EL (cell line): ENCODE data around the gene HTR2B.
"Not testable (repeated sequence)": the region's sequence is repeated elsewhere in the genome, so short reads cannot be mapped to it uniquely, and the experiment has no call there.

Experiments used
- DNase-seq: peaks from one replicate; pipeline ENCODE4 v3.0.0-alpha.2; 2016

The HTR2B gene

DNA sequence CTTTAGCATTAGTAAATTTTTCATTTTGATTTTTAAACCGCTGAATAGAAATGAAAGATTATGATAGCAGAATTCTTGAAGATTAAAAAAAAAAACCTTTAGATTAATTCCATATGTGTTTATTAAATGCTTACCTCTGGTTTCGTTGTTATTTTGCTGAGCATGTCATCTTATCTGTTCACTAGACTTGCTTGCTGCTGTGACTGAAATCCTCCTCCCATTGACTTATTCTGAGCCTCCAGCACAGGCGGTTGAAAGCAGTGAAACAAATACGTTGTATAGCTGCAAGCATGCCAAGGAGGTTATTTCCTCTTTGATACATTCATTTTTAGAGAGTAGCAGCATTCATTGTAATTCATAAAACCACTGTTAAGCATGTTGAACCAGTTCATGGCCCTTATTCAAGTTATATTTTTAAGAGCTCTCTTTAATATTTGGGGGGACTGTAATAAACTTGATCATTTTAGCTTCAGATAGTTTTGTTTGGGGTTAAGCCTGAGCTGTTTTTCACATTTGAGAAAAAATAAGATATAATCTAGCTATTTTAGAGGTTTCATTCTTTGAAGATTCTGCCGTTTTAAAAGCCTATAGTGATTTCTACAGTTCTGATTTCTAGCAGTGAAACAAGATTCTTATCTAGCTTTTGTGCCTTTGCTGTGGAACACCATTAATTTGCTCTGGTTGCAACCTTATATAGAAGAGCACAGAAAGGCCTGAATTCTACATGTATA is at the start of gene HTR2B:
Gene HTR2B (minus strand): TSS at position 205 of the 731 bp plus-strand sequence. CDS start 1,278 bp downstream, outside the sequence.
- DNase-seq = no peak

DNA sequence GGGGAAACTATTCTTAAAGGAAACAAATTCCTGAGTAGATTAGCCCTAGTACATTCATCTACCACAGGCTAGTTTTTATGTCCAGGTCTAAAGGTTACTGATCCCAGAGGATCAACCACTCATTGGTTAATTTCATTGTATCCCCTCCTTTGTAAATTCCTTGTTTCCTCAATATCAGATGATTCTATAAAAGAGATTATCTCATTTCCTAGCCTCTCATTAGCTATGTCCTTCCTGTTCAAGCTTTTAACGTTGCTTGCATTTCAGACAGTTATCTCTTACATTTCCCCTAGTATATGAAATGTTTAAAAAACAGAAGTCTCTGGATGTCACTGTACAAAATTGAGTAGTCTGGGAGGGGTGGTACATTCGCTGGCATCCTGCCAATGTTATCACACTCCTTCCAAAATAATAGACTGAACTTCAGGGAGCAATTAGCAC is 49.4 kb upstream of the HTR2B start:
- no peak for DNase-seq

DNA sequence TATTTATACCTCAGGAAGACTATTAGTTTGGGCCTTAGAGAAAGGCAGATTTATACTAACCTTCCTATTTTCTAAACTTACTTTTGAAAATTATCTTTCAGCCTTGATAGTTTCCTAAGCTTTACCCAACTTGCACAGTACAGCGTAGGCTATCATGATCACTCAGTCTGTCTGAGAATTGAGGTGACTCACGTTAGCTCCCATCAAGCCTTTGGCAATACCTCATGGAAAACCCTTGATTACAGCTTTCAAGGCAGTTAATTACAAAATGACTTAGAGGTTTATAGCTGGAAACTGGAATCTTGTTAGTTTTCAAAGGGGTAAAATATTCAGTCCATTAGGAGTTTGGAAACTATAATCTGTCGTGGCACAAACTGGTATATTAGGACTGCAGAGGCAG is 47.2 kb upstream of the HTR2B start:
- DNase-seq = no peak

DNA sequence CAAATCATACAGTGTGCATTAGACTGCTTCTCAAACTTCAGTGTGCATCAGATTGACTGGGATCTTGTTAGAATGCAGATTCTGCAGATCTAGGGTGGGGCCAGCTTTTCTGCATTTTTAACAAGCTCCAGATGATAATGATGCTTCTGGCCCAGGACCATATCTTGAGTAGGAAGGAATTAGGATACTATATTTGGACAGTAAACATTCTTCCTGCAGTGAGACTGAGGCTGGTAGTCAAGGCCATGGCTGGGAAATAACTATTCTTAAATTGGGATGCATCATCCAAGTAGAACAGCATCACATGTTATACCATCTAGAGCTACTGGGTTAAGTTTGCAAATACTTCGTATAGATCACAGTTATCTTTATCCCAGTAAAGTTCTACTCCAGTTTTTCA is 45.2 kb upstream of the HTR2B start:
- DNase-seq = no peak

DNA sequence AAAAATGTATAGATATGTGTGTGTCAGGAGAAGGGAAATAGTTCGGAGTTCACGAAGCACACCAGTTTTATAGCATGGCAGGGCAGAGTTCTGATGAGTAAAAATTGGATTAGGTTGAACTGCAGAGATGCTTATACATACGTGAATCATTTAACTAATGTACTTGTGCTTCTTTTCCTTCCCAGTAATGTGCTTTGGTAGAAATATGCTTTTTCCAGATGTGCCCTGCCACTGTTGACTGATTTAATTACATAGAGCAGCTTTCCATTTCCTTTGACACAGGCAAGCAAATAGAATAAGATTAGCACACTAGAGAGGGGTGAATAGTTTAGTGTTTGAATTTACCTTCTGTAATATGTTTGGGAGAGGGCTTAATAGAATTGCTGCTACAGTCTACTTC is 44.6 kb upstream of the HTR2B start:
- no peak for DNase-seq

DNA sequence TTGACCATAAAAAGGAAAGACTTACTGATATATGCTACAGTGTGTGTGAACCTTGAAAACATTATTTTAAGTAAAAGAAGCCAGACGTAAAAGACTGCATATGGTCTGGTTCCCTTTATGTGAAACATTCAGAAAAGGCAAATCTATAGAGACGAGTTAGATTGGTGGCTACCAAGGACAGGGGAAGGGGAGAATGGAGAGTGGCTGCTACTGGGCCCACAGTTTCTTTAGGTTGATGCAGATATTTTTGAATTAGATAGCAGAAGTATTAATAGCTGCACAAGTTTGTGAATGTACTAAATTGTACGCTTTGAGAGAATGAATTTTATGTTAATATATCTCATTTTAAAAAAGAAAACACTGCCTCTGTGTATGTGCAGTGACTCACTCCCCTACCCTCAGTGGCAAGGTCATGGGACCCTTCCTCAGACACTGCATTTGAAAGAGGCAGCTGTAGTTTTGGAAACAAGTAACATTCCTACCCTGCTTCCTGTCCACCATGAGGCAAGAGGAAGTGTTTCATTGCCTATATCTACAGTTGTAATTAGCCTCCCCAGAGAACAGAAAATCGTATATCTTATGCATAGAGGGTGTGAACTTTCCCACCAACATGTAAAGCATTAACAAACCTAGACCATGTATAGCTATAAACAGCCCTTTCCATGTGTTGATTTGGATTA is 43.8 kb upstream of the HTR2B start:
- no peak for DNase-seq

DNA sequence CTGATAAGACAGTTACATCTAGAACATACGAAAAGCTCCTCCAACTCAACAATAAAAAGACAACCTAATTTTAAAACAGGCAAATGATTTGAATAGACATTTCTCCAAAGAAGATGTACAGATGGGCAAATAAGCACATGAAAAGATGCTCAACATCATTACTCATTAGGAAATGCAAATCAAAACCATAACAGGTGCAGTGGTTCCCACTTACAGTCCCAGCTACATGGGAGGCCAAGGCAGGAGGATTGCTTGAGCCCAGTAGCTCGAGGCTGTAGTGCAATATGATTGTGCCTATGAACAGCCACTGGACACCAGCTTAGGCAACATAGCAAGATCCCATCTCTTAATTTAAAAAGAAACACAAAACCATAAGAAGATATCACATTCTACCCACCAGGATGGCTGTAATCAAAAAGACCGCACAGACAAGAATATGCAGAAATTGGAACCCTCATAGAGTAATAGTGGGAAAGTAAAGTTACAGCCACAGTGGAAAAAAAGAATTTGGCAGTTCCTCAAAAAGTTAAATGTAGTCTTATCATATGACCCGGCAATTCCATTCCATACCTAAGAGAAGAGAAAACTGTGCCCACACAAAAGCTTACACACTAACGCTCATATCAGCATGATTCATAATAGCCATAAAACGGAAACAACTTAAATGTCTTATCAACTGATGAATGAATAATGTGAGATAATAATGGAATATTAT is 43.1 kb upstream of the HTR2B start:
- DNase-seq = no peak

DNA sequence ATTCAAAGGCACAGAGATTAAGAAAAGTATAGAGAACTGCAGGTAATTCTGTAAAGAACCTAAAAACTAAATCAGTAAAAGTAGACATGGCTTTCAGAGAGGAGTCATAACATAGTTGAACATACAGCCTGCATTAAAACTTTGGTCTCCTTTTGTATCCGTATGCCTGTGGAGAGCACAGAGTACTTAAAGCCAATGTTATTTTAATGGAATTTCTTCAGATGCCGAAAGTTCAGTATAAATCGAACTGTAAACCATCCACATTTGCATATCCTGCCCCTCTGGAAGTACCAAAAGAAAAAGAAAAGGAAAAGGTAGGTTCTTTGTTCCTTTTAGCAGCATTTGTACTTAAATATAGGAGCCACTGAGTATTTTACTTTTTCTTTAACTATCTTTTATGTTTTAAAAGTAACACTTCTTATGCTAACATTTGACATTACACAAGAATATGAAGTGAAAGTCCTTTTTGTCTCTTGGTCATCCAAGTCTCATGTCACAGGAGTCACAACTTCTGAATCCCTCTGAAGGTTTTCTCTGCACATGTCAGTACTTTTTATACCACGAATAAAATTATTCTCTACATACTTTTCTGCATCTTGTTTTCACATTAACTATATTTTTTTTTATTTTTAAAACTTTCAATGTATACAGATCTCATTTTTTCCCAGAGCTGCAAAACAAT is 38.7 kb upstream of the HTR2B start:
- DNase-seq = no peak

DNA sequence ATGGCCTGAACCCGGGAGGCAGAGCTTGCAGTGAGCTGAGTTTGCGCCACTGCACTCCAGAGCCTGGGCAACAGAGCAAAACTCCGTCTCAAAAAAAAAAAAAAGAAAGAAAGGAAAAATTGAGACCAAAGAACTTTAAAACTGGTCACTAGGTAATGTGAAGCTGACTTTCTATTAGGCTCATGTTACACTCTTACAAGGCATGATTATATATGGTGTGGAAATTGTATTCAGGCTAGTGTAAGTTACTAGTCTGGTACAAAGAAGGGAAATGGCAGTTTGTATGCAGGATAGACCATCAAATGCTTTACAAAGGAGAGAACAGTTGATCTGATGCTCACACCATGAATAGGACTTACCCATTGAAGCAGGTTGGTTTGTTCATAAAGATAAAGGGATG is 38.2 kb upstream of the HTR2B start:
- no peak for DNase-seq

DNA sequence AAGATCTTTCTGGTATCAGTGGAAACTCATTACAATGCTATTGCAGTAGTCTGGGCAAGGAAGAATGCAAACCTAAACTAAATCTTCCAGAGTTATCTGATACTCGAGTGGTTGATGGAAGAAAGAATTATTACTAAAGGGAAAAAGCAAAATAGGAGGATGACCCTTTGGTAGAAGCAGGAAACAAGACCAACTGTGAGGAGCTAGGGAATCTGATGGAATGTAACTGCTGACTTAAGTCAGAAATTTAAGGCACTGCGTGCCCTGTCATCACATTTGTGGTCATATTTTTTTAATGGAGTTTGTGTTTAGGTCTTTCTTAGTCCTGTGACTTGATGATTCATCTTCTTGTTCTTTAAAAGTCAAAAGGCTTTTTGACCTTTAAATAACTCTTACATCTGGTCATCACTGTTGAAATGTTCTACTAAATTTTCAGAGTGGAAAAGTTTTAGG is 37.1 kb upstream of the HTR2B start:
- DNase-seq = peak; percentile 98

DNA sequence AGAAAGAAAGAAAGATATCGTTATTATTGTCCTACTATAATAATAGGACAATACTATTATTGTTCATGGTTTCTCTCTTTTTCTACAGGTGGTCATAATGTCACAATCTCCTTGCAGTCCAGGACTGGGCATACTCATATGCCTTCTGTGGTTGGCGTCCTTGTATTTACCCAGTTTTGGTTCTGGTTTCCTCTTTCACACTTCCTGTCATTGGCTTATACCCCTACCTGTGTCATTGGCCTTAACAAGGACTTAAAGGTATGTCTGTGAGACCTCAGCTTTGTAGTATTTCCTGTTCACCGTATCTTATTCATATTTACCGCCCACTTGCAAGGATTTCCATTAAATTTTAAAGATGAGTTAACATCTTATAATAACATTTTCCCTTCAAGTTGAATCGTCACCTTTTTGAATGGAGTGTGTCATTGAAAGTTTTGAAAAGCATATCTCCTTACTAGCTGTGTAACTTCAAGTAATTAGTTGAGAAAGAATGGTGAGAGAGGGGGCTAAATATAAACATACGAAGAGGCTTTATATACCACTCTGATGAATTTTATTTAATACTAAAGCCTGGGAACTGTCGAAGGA is 36.5 kb upstream of the HTR2B start:
- DNase-seq = peak; percentile 34

DNA sequence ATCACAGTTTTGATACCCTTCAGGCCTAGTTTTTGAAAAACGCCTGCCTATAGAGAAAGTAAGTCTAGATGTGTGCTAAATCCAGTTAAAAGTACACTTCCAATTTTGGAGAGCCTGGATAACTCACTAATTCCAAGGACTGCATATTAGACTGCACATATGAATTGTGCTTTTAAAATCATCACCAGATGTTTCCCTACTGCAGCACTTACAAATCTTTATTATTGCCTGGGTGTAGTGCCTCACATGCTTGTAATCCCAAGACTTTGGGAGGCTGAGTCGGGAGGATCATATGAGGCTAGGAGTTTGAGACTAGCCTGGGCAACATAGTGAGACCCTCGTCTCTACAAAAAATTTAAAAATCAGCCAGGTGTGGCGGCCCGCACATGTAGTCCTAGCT is 35.9 kb upstream of the HTR2B start:
- DNase-seq = no peak

DNA sequence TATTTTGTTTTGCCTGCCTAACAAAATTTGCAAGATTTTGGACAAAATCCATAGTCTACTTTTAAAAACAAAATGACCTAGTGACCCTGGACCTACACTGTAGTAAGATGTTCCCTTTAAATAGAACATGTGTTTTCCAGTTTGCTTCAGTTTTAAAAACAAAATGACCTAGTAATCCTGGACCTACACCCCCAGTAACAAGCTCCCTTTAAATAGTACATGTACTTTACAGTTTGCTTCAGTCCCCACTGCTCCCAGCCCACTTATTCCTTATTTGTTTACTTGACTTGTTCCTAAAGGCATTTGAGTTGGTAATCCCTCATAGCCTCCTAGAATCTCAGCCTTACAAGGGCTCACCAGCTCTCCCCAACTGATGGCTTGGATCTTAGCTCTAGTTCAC is 34.5 kb upstream of the HTR2B start:
- DNase-seq = no peak

DNA sequence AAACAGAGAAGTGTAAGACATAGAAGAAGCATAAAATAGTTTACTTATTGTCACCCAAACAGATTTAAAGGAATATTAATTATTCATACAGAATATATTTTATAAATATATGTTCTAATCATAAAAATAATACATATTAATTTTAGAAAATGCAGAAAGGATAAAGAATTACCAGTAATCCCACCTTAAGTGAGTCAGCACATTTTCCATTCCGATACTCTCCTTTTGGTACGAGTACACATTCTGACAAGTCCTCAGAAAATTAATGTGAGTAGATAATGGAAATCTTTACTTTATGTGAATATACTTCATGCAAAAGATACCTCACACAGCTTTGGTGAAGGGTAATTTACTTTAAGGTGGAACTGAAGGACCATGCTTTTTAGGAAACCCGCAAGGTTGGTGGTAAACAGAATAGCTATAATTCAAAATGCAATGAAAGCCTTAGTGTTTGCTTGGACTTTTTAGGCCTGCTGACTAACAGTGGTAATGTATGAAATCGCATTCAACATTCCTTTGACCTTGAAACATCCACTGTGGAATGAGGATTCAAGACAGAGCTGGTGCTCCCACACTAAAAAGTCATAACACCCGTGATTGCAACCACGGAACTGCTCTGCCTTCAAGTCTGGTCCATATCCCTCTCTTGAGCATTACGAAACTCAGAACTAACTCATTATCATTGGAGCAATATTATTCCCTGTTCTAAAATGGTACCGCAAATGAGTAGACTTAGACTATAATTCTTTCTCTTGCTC is 28.1 kb upstream of the HTR2B start:
- peak; percentile 48 for DNase-seq

DNA sequence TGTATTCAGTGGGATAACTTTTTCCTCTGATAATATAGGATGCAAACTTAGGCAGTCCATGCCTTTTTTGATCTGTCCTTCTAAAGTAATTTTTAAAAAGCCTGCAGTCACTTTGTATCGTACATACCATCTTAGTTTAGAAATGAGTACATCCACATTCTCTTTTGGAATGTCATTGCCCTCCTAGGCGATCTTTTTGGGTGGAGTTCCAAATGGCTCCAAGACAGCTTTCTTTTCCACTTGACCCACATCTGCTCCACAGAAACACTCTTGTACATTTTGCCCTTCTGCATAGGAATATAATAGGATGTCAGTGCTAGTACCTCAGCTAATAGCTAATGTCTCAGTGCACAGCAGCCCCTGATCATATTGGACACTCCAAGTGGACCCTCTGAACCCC is 21.8 kb upstream of the HTR2B start:
- peak; percentile 37 for DNase-seq

DNA sequence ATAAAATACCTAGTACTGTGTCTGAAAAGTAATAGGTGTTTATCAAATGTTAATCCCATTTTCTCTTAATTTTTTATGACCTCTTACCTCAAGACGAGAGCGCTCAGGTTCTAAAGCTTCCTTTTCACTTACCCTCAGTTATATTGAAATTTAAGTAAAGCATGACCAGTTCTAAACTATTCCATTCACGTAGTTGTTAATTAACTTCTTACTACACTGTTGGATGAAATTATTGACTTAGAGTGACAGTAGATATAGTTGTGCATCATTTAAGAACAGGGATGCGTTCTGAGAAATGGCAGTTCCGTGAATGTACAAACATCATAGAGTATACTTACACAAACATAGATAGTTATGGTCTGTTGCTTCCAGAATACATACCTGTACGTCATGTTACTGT is 20.1 kb upstream of the HTR2B start:
- no peak for DNase-seq

DNA sequence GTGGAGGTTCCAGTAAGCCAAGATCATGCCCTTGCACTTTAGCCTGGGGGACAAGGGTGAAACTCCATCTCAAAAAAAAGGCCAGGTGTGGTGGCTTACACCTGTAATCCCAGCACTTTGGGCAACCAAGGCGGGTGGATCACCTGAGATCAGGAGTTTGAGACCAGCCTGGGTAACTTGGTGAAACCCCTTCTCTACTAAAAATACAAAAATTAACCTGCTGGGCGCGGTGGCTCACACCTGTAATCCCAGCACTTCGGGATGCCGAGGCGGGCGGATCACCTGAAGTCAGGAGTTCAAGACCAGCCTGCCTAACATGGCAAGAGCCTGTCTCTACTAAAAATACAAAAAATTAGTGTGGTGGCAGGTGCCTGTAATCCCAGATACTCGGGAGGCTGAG is 16.0 kb upstream of the HTR2B start:
- DNase-seq = not testable (repeated sequence)

DNA sequence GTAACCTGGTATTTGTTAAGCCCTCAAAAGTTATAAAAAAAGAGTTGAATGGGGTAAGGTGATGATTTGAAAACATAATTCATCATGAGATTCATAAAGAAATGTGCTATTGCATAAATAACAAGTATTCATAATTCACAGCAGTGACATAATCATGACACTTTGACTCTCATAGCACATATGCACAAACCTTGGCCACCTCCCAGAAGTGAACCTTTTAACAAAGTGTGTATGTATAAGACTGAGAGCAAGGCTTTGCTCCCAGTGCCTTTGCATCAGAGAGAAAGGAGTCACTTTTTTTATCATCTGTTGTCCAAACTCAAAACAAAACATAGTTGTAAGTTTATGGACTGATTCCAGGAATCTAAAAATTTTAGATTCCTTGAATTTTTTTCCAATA is 15.0 kb upstream of the HTR2B start:
- no peak for DNase-seq

DNA sequence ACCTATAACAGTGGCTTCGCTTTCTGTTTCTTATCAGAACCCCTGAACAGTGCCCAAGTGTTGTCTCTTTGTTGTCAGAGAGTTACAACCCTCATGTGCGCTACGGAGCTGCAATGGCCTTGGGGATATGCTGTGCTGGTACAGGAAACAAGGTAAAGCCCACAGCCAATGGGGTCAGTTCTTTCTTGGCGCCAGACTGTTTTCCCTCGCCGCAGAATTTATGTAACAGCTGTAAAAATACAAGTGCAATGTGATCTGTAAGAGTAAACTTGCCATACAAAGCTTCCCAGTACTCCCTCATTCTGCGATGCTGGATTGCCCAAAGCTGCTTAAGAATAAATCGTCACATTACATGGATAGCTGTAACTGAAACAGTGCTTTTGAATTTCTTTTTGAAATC is 13.9 kb upstream of the HTR2B start:
- DNase-seq = no peak

DNA sequence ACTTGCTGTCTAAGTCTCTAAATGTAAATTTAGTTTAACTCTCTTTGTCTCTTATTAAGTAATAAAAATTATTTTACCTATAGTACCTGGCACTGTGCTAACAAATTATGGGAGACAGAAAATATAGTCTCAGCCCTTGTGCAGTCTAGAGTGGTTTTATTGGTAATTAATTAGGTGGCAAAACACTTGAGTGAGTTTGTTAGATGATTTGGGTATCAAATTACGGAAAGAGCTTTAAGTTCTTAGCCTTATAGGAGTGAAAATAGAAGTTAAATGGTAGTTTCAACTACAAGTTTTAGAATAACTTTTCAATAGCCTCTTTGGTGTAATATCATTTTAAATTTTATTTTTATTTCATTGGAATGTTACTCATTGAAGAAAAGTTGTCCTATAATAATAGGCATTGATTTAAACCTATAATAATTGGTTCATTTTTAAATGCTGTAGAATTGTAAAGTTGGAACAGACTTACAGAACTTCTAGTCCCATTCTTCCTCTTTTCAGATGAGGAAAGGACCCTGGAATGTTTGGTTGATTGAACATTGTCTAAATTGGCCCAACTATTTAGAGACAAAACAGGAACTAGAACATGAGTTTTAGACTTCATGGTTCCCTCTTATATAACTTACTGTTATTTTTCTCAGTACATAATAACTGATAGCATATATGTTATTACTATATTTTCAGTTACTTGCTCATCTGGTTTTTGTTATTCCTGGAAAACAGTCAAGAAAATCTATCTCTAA is 10.2 kb upstream of the HTR2B start:
- no peak for DNase-seq

DNA sequence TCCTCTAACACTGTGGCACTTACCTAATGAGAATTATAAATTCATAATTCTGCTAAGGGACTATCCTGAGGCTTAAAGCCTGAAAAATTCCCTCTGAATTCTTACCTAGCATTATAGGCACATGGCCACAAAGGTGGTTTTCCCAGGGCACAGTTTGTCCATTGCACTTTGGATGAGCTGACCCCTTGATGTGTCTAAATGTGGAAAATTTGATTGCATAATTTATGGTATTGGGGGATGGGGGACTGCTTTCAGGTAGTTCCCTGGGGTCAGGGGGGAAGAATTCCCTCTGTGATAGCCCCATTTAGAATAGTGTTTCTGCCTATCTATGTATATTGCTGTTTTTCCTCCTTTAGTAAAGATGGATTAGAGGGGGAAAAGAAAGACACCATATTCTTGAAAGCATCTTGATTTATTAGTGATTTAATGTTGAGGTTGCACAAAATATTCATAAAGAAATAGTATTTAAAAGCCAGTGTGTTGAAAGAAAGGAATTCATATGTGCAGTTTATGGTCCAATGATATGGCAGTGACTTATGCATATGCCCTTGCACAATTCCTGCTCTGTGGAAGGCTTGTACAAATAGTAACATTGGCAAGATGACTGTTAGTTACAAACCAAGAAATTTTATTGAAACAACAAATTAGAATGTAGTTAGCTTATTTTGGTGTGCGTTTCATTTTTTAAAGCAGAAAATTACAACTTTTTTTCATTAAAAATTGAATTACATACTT is 8.7 kb upstream of the HTR2B start:
- peak; percentile 23 for DNase-seq
